HepG2 (cell line): ENCODE results near the gene COL8A1.

Experiments used
- MTA1 ChIP-seq: sonication (generic); formaldehyde crosslinking; IDR thresholded peaks from 2 replicates; pipeline ENCODE4 v1.4.0; 2020; ENCODE audit warnings: missing genetic modification reagents, mild to moderate bottlenecking, borderline replicate concordance
- POGZ ChIP-seq: sonication (generic); formaldehyde crosslinking; IDR thresholded peaks from 2 replicates; pipeline ENCODE4 v1.4.0; 2020; ENCODE audit warnings: mild to moderate bottlenecking, missing genetic modification reagents
- SALL2 ChIP-seq: sonication (generic); formaldehyde crosslinking; IDR thresholded peaks from 2 replicates; pipeline ENCODE4 v1.8.1; 2023; ENCODE audit warnings: mild to moderate bottlenecking, missing genetic modification reagents, inconsistent platforms
- SP1 ChIP-seq, 2 experiments: fragments of 450-650 bp in 1 of 2; sonication (generic) in 1 of 2; formaldehyde crosslinking in 1 of 2; IDR thresholded peaks; 2 replicates each; pipeline versions ENCODE4 v1.4.0 to v1.6.1; 2016 to 2020; ENCODE audit warnings: missing genetic modification reagents in 1 of 2
- TF ChIP-seq, protein P1 (sequence below): sonication (generic); formaldehyde crosslinking; IDR thresholded peaks from 2 replicates; pipeline ENCODE4 v1.5.0; 2020; ENCODE audit warnings: mild to moderate bottlenecking, missing genetic modification reagents, moderate library complexity
- TF ChIP-seq, protein P2 (sequence below): sonication (generic); formaldehyde crosslinking; IDR thresholded peaks from 2 replicates; pipeline ENCODE4 v1.4.0; 2020; ENCODE audit warnings: missing genetic modification reagents

DNA sequence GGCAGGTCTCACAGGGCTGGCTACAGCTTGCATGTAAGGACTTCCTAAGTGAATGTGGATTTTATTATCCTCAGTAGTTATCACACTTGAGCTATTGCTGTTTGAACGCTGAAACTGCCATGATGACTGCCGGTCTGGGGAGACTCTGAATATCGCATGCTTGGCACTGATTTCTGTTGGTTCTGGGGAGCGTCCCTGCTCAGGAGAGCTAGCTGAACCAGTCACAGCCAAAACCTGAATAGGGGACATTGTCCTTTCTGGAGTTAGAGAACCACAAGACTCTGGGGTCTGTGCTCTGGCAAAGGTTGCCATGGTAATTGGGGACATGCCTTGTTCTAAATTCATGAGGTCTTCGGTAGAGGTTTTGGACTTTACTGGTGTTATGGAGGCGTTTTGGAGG, 210.0 kb downstream of the COL8A1 start:
- TF ChIP-seq, protein P1, sequence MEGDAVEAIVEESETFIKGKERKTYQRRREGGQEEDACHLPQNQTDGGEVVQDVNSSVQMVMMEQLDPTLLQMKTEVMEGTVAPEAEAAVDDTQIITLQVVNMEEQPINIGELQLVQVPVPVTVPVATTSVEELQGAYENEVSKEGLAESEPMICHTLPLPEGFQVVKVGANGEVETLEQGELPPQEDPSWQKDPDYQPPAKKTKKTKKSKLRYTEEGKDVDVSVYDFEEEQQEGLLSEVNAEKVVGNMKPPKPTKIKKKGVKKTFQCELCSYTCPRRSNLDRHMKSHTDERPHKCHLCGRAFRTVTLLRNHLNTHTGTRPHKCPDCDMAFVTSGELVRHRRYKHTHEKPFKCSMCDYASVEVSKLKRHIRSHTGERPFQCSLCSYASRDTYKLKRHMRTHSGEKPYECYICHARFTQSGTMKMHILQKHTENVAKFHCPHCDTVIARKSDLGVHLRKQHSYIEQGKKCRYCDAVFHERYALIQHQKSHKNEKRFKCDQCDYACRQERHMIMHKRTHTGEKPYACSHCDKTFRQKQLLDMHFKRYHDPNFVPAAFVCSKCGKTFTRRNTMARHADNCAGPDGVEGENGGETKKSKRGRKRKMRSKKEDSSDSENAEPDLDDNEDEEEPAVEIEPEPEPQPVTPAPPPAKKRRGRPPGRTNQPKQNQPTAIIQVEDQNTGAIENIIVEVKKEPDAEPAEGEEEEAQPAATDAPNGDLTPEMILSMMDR, result no peak
- TF ChIP-seq MTA1 (CRISPR knock-in tag) (no peak), POGZ (CRISPR knock-in tag) (no peak), SALL2 (CRISPR knock-in tag) (no peak), SP1 (IDR thresholded peaks at IDR 0.05) (no peak), SP1 (CRISPR knock-in tag; IDR thresholded peaks at IDR 0.05) (no peak)
- TF ChIP-seq, protein P2, sequence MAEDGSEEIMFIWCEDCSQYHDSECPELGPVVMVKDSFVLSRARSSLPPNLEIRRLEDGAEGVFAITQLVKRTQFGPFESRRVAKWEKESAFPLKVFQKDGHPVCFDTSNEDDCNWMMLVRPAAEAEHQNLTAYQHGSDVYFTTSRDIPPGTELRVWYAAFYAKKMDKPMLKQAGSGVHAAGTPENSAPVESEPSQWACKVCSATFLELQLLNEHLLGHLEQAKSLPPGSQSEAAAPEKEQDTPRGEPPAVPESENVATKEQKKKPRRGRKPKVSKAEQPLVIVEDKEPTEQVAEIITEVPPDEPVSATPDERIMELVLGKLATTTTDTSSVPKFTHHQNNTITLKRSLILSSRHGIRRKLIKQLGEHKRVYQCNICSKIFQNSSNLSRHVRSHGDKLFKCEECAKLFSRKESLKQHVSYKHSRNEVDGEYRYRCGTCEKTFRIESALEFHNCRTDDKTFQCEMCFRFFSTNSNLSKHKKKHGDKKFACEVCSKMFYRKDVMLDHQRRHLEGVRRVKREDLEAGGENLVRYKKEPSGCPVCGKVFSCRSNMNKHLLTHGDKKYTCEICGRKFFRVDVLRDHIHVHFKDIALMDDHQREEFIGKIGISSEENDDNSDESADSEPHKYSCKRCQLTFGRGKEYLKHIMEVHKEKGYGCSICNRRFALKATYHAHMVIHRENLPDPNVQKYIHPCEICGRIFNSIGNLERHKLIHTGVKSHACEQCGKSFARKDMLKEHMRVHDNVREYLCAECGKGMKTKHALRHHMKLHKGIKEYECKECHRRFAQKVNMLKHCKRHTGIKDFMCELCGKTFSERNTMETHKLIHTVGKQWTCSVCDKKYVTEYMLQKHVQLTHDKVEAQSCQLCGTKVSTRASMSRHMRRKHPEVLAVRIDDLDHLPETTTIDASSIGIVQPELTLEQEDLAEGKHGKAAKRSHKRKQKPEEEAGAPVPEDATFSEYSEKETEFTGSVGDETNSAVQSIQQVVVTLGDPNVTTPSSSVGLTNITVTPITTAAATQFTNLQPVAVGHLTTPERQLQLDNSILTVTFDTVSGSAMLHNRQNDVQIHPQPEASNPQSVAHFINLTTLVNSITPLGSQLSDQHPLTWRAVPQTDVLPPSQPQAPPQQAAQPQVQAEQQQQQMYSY (CRISPR knock-in tag), result no peak
